HG02840 (cell line): ENCODE measurements around the gene NENF.
A peak's percentile ranks its signal among the peaks of the same experiment; 100 is the strongest.
"Not testable (repeated sequence)": the region's sequence is repeated elsewhere in the genome, so short reads cannot be mapped to it uniquely, and the experiment has no call there.

Source experiments
- ATAC-seq: cut with Tn5 transposase; IDR thresholded peaks from one replicate; pipeline ENCODE4 v1.9.1; 2021; ENCODE audit warnings: mild to moderate bottlenecking, moderate library complexity, moderate number of reproducible peaks; ENCODE audit not compliant: unreplicated experiment, low FRiP score

Gene NENF

GRCh38 chr1:212457740-212458338, 25.1 kb downstream of the NENF start:
- ATAC-seq, result no peak

- no peak for ATAC-seq
These were observed 26.1 kb downstream of the NENF start for GRCh38 chr1:212458817-212459216.

GRCh38 chr1:212459656-212460055, 26.9 kb downstream of the NENF start:
- no peak for ATAC-seq

- ATAC-seq, result no peak
These were observed 27.7 kb downstream of the NENF start for GRCh38 chr1:212460376-212460775.

GRCh38 chr1:212461916-212462660, 29.4 kb downstream of the NENF start:
- ATAC-seq, result no peak

DNA sequence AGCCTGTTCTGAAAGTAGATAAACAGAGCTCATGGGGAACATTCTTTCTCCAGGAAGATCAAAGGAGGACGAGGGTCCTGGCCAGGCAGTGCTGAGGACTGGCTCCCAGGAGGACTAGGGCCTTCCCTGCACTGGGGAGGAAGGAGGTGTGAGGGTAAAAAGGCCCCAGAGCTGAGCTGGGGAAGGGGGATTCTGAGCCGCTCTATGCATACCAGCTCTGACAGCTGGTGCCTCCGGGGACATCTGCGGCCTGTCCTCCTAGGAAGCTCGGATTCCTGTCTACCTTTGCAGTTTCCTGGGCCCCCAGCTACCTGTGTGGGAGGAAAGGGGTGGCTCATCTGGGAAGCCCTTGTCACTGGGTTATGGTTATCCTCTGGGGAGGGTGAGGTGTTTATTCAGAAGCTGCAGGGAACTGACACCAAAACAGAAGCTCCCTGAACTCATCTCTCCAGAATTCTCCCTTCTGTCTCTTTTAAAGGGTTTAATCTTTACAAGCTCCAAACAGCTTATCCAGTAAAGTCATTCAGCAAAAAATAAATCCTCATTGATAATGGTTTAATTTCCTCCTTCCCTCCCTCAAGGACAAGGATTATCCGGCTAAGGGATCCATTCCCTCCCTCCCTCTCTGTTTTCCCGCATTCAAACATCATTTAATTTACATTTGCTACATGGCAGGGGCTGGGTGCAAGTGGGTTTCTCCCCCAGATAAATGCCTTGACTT, 31.0 kb downstream of the NENF start:
- no peak for ATAC-seq

DNA sequence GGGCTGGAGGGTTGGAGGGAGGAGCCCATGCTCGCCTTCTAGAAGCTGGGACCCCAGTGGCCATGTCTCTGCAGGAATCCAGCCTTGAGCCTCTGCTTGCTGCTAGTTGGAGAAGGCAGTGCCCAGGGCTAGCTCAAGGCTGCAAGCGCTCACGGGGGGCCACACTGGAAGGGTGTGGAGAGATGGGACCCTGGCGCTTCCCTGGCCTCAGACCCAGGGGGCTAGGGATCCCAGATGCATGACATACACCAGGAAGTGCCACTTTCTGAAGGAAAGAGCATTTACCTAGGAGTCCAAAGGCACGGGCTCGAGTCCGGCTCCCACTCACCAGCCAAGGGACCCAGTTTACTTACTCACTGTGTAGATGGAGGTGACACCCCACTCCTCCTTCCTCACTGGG, 32.6 kb downstream of the NENF start:
- no peak for ATAC-seq

GRCh38 chr1:212466437-212466836, 33.7 kb downstream of the NENF start:
- no peak for ATAC-seq

GRCh38 chr1:212466898-212467650, 34.4 kb downstream of the NENF start:
- ATAC-seq, result no peak

DNA sequence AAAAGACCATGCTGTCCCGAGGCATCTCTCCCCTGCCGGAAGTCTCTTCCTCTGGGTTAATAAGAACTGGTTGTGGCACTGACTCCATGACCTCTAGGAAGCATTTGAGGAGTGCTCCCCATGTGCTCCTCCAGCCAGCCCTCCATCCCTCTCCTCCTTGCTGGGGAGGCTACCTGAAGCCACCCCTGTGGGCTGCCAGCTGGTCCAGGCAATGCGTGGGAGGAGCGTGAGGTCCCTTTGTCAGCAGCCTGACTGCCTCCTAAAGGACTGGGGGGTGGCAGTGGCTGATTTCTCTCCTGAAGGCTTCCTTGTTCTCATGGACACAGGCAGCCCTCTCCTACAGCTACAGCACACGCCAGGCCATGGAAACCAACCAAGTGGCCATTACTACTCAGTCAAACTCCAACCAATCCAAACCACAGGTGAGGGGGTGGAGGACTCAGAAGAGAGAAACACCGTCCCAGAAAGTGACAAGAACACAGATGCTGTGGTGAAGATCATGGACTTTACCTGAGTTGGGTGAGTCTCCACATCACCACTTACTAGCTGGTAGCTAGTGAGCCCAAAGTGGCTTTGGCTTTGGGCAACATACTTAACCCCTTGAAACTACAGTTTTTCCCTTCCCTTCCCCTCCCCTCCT, 35.2 kb downstream of the NENF start:
- ATAC-seq, result no peak

DNA sequence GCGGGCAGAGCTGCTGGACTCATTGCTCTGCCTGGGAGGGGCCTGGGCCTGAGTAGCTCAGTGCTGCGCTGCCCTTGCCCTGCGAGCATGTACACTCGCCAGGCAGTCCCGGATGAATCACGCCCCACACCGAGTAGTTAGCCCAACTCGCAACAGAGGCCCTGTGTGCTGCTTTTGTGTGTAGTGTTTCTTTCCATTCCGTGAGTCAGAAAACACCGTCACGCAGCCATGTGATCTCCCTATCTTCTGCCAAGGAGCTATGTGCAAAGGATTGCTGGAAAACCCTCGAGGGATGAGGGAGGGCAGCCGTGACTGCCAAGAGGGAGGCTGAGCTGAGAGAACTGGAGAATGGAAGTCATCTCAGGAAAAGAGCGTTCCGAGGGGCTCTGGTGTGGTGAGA, 37.3 kb downstream of the NENF start:
- no peak for ATAC-seq

GRCh38 chr1:212471286-212471685, 38.6 kb downstream of the NENF start:
- ATAC-seq, result no peak

GRCh38 chr1:212471891-212472675, 39.4 kb downstream of the NENF start:
- ATAC-seq, result no peak

GRCh38 chr1:212473729-212474128, 41.0 kb downstream of the NENF start:
- ATAC-seq, result no peak

DNA sequence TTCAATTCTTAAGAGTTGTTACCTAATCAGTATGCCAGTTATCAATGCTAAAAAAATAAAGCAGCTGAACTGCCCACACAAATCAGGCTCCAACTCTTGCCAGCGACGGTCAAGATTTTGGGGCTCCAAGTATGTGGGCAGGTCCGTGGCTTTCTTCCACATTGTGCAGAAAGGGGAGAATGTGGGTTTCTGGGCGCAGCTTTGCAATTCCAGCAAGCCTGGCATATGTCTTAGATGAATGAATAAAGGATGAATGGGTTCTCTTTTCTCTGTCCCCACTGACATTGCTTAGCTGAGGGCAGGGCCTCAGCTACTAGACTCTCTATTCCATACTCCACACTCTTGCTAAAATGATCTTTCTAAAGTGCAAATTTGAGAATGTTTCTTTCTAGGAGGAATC, 42.4 kb downstream of the NENF start:
- no peak for ATAC-seq

- ATAC-seq, result not testable (repeated sequence)
These were observed 43.1 kb downstream of the NENF start for GRCh38 chr1:212475831-212476230.

DNA sequence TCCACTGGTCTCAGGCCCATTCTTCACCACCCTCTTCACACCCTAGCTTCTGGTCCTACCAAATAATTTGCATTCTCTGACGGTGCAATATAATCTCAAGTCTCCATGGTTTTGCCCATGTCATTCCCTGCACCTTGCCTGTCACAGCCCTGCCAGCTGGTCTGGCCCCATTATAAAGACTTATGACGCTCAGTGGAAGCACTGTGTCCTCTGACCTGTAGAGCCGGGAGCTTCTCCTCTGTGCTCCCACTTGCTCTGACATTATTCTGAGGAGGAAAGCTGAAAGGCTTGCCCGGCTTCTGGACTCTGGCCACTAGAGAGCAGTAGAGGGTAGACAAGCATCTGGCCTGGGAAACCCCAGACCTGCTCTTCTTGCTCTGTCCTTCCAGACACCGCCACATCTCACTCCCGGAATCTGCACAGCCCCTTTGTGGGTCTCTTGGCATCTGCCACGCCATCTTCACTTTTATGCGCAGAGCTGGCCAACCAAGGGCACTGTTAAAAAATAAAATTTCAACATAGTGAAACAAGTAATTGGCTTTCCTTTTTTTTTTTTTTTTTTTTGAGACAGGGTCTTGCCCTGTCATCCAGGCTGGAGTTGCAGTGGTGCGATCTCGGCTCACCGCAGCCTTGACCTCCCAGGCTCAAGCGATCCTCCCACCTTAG, 44.4 kb downstream of the NENF start:
- peak; percentile 92 for ATAC-seq

DNA sequence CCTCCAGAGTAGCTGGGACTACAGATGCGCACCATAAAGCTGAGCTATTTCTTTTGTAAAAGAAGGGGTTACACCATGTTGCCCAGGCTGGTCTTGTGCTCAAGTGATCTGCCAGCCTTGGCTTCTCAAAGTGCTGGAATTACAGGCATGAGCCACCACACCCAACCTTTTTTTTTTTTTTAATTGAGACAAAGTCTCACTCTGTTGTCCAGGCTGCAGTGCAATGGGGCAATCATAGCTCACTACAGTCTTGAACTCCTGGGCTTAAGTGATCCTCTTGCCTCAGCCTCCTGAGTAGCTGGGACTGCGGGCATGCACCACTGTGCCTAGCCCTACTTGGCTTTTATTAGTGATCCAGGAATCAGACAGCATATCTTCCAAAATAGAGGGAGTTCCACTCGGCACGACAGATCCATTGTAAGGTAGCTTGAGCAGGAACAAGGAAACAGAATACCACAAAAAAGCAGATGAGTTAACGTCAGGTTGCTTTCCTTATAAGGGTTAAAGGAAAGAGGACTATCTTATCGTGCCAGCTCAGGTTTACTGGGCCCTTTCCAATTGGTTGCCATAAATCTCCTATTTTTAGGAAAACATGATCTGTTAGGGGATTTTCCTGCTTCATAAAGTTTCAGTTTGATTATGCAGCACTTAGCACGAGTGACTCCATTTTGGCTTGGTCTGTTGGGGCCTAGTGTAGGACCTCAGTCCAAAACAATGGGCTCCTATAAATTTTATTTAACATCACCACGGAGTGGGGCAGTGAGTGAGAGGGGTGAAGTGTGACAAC, 45.2 kb downstream of the NENF start:
- ATAC-seq, result no peak
